Measurements from ENCODE around the gene EBLN2.

- TF ChIP-seq, protein P1, sequence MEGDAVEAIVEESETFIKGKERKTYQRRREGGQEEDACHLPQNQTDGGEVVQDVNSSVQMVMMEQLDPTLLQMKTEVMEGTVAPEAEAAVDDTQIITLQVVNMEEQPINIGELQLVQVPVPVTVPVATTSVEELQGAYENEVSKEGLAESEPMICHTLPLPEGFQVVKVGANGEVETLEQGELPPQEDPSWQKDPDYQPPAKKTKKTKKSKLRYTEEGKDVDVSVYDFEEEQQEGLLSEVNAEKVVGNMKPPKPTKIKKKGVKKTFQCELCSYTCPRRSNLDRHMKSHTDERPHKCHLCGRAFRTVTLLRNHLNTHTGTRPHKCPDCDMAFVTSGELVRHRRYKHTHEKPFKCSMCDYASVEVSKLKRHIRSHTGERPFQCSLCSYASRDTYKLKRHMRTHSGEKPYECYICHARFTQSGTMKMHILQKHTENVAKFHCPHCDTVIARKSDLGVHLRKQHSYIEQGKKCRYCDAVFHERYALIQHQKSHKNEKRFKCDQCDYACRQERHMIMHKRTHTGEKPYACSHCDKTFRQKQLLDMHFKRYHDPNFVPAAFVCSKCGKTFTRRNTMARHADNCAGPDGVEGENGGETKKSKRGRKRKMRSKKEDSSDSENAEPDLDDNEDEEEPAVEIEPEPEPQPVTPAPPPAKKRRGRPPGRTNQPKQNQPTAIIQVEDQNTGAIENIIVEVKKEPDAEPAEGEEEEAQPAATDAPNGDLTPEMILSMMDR (IDR thresholded peaks at IDR 0.05; ENCODE audit: poor library complexity), result no peak
- TF ChIP-seq EZH2 (IDR thresholded peaks at IDR 0.05; ENCODE audit: borderline replicate concordance), result no peak
Measured at GRCh38 chr3:73096169-73096568, 34.7 kb downstream of the EBLN2 start.

Measured in hepatocyte (in vitro differentiated cells).